HG03103 (cell line): Measurements from ENCODE around the gene CCKAR.

Source experiments
- ATAC-seq: cut with Tn5 transposase; IDR thresholded peaks from one replicate; pipeline ENCODE4 v1.9.1; 2021; ENCODE audit warnings: low read depth; ENCODE audit not compliant: unreplicated experiment

CCKAR gene

GRCh38 chr4:26462874-26463273 lies 27.4 kb downstream of the CCKAR start:
- ATAC-seq, result no peak

- ATAC-seq, result no peak
Observed at GRCh38 chr4:26459756-26460530, 30.3 kb downstream of the CCKAR start.

DNA sequence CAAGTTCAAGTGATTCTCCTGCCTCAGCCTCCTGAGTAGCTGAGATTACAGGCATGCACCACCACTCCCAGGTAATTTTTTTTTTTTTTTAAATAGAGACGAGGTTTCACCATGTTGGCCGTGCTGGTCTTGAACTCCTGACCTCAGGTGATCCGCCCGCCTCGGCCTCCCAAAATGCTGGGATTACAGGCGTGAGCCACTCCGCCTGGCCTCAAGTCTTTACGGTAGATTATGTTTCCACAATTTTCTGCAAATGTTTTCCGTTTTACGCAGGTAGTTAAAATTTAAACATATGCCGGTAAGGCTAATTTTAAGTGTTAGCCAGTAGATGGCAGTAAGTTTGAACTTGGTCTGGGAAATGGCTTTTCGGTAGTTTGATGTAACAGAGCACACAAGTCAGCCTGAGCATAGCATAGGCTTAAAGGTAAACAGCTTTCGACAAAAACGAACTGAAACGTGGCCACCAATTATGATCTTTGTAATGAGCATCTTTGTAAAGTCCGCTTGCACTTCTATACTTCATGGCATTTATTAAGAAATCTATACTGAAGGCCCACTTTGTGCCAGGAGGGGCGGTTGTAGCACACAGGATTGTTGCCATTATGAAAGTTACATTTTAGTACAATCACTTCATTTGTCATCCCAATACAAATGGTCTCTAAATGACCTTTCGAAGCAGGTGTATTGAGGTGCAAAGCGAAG lies 31.1 kb downstream of the CCKAR start:
- ATAC-seq, result peak; percentile 67

DNA sequence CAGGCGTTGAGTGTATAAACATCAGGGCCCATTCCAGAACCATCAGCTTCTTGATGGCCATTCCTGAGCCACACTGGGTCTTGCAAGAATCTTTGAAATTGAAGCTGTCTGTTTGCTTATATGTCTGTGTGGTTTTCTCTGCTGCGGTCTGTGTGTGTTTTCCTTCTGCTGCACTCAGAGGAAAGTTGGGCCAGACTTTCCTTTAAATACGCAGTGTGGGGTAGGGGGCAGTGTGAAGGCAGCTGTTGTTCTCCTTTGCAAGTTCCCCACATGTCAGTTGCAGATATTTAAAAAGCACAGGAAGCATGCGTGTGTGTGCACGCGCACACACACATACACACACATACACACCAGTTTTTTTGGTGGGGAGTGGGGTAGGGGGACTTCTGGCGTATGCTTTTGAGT lies 32.1 kb downstream of the CCKAR start:
- no peak for ATAC-seq

- ATAC-seq, result no peak
Observed at GRCh38 chr4:26457412-26457811, 32.9 kb downstream of the CCKAR start.

DNA sequence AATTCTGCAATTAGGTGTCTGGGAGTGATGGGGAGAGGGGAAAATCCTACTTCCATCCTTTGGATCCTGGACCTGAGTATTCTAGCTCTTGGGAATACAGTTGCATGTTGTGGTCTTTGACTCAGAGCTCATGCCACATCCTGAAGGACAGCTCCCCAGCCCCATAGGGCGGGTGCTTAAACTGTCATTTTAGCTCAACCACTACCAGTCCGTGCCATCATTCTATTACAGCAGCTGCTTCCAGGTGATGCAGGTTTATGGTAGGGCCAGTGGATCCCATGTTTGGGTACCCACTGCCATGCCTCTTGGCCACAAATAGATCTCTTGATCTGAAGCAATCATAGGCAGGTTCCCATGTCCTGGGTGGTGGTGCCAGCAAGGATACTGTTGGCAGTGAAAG lies 34.7 kb downstream of the CCKAR start:
- no peak for ATAC-seq

DNA sequence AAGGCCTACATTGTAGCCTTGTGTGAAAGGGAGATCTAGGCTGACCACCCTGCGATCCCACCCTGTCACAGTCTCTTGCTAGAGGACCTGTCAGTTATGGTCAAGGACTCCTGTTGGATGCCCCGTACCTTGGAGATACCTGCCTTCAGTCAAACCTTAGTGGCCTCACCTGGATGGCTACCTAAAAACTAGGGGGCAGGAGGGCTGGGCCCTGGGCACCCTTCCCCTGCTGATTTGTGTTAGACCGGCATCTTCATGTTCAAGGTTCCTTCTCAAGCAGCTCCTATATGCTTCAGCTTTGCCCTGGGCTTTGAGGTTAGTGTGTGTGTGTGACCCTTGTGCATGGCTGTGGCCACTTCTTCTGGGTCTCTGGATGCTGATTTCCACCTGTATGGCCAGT lies 35.3 kb downstream of the CCKAR start:
- ATAC-seq, result no peak

GRCh38 chr4:26452565-26453531 lies 37.4 kb downstream of the CCKAR start:
- ATAC-seq, result no peak

DNA sequence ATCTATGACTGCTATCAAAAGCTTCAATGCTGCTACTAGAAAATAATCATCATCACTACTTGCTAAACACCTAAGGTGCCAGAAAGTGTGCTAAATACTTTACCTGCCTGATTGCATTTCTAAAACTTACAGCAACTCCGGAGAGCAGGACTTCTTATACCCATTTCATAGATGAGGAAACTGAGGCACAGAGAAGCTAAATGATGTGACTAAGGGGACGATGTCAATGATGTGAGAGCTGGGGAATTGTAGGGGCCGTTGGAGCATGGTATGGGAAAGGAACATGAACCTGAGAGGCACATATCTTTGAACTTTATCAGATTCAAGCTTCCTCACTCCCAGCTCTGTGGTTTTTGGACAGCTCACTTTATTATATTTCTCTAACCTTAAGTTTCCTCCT lies 38.7 kb downstream of the CCKAR start:
- no peak for ATAC-seq

GRCh38 chr4:26450418-26450817 lies 39.9 kb downstream of the CCKAR start:
- no peak for ATAC-seq

DNA sequence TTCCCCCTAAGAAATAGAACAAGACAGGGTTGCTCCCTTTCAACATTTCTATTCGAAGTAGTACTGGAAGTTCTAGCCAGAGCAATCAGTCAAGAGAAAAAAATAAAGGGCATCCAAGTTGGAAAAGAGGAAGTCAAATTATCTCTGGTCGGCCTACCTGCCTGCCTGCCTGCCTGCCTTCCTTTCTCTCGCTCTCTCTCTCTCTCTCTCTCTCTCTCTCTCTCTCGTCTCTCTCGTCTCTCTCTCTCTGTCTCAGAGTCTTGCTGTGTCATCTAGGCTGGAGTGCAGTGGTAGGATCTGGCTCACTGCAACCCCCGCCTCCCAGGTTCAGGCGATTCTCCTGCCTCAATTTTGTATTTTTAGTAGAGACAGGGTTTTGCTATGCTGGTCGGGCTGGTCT lies 42.9 kb downstream of the CCKAR start:
- no peak for ATAC-seq

GRCh38 chr4:26441771-26442170 lies 48.5 kb downstream of the CCKAR start:
- ATAC-seq, result no peak

GRCh38 chr4:26441102-26441501 lies 49.2 kb downstream of the CCKAR start:
- no peak for ATAC-seq

- no peak for ATAC-seq
Observed at GRCh38 chr4:26434030-26434639, 56.1 kb downstream of the CCKAR start.

DNA sequence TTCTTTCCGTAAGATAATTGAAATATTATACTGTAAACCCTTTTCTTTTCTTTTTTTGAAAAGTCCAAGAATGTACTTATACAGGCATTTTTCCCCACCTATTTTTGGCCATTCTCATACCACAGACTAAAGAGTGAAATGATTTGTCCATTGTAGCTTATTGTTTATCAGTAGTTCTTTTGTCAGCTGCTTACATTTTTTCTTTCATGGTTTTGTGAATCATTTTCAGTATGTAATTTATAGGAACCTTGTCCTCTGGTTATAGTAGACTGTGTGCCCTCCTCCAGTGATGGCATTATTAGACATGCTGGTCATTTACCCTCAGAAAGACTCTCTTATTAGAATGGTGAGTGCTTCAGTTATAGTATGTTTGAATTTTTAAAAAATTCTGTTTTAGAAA lies 56.7 kb downstream of the CCKAR start:
- ATAC-seq, result no peak

- no peak for ATAC-seq
Observed at GRCh38 chr4:26432419-26432818, 57.9 kb downstream of the CCKAR start.

DNA sequence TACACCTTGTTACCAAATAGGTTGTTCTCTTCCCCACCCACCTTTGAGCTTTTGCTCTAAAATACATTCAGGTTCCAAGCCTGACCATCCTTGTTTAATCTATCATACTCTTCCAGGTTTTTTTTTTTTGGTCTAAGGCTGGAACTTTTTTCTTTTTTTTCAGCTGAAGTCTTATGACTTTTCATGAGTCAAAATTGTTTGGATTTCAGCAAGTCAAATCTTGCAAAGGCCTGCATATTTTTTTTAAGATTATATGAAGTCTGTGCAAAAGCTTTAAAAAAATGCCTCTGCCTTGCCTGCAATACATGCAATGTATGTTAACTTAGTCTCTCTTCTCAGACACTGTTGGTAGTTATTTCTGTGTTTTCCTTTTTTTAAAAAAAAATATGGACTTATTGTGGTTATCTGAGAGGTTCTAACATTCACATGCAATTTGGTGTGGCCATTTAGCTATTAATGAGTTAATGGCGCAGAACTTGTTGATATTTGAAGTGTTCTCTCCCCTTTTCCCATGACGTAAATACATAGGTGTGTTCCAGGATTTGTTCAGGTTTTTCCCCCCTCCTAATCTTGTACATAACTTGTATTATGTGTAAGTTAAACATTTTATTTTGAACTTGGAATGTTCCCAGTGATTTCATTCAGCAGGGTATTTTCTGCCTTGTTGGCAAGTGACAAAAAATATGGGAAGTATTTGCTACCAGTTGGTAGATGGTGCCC lies 58.7 kb downstream of the CCKAR start:
- no peak for ATAC-seq
